Type B pancreatic cell (in vitro differentiated cells): ENCODE measurements around the gene DUSP22. TPM values are rescaled to one million over a fixed set of nuclear protein-coding genes. Genes with fewer than 3 reads are reported as not detected.

Experiments
- DNase-seq: peaks from one replicate; pipeline ENCODE4 v3.0.0; 2021; ENCODE audit warnings: mixed read lengths; ENCODE audit not compliant: unreplicated experiment; ENCODE audit errors: extremely low spot score
- H3K27ac Mint-ChIP-seq: 2 replicates; pipeline ENCODE4 v1.8.0; 2021; ENCODE audit warnings: mild to moderate bottlenecking, mixed read lengths
- H3K27me3 Mint-ChIP-seq: 2 replicates; pipeline ENCODE4 v1.8.0; 2021; ENCODE audit warnings: mixed read lengths
- H3K36me3 Mint-ChIP-seq: 2 replicates; pipeline ENCODE4 v1.8.0; 2021; ENCODE audit warnings: mixed read lengths
- H3K4me1 Mint-ChIP-seq: one replicate; pipeline ENCODE4 v1.8.0; 2021; ENCODE audit warnings: mixed read lengths; ENCODE audit not compliant: unreplicated experiment
- H3K4me3 Mint-ChIP-seq: 2 replicates; pipeline ENCODE4 v1.8.0; 2021; ENCODE audit warnings: mild to moderate bottlenecking, mixed read lengths
- H3K9me3 Mint-ChIP-seq: 2 replicates; pipeline ENCODE4 v1.8.0; 2021; ENCODE audit warnings: mixed read lengths
- CTCF ChIP-seq: fragments of 200-600 bp; sonication (generic); conservative IDR thresholded peaks from 2 replicates; pipeline ENCODE4 v1.5.0; 2021; ENCODE audit warnings: antibody characterized with exemption, mild to moderate bottlenecking
- total RNA-seq: library from RNA; stranded (reverse); gene quantifications from 2 replicates; pipeline ENCODE4 v1.2.1, GENCODE V29; 2021; ENCODE audit warnings: low replicate concordance

The DUSP22 gene
- total RNA-seq, 1 donor from 2014 or later, result 25.0 TPM

- H3K4me1 Mint-ChIP-seq, result no peaks in the 10 kb centered on the region
- H3K36me3 Mint-ChIP-seq, result peaks cover 9% of the 10 kb centered on the region
Measured at GRCh38 chr6:306641-307061, 14.4 kb downstream of the DUSP22 start.

GRCh38 chr6:307065-307814, 15.0 kb downstream of the DUSP22 start:
- peaks cover 9% of the 10 kb centered on the region for H3K36me3 Mint-ChIP-seq
- H3K4me3 Mint-ChIP-seq, result no peak overlapping the region
- no peak overlapping the region for H3K27ac Mint-ChIP-seq
- TF ChIP-seq CTCF, result no peak
- no peak for DNase-seq
- H3K9me3 Mint-ChIP-seq, result no peaks in the 10 kb centered on the region
- H3K27me3 Mint-ChIP-seq, result no peaks in the 10 kb centered on the region
- H3K4me1 Mint-ChIP-seq, result no peaks in the 10 kb centered on the region

More at GRCh38 chr6:306641-307061, 14.4 kb downstream of the DUSP22 start:
- DNase-seq, result no peak
- no peak overlapping the region for H3K4me3 Mint-ChIP-seq
- no peak overlapping the region for H3K27ac Mint-ChIP-seq
- H3K9me3 Mint-ChIP-seq, result no peaks in the 10 kb centered on the region
- H3K27me3 Mint-ChIP-seq, result no peaks in the 10 kb centered on the region
- TF ChIP-seq CTCF, result no peak

GRCh38 chr6:307874-308273, 15.6 kb downstream of the DUSP22 start:
- no peak overlapping the region for H3K4me3 Mint-ChIP-seq
- no peak for TF ChIP-seq CTCF
- no peak overlapping the region for H3K27ac Mint-ChIP-seq
- H3K9me3 Mint-ChIP-seq, result no peaks in the 10 kb centered on the region
- H3K4me1 Mint-ChIP-seq, result no peaks in the 10 kb centered on the region
- H3K27me3 Mint-ChIP-seq, result no peaks in the 10 kb centered on the region
- DNase-seq, result no peak
- peaks cover 9% of the 10 kb centered on the region for H3K36me3 Mint-ChIP-seq

- Mint-ChIP-seq H3K4me3 (no peak overlapping the region), H3K27me3 (no peaks in the 10 kb centered on the region), H3K36me3 (peaks cover 9% of the 10 kb centered on the region), H3K27ac (no peak overlapping the region), H3K4me1 (no peaks in the 10 kb centered on the region), H3K9me3 (no peaks in the 10 kb centered on the region)
- no peak for DNase-seq
- no peak for TF ChIP-seq CTCF
Measured at GRCh38 chr6:308307-308706, 16.0 kb downstream of the DUSP22 start.

- Mint-ChIP-seq H3K27ac (no peak overlapping the region), H3K4me1 (no peaks in the 10 kb centered on the region), H3K36me3 (peaks cover 9% of the 10 kb centered on the region), H3K27me3 (no peaks in the 10 kb centered on the region), H3K9me3 (no peaks in the 10 kb centered on the region), H3K4me3 (no peak overlapping the region)
- TF ChIP-seq CTCF, result no peak
- no peak for DNase-seq
Measured at GRCh38 chr6:308768-309167, 16.5 kb downstream of the DUSP22 start.
